ENCODE results near the gene SRRM5. TPM values are rescaled to one million over a fixed set of nuclear protein-coding genes. Genes with fewer than 3 reads are reported as not detected.

SRRM5 gene
- total RNA-seq, 1 experiment from 2014 or later: 0.70 TPM

GRCh38 chr19:43609872-43610271 lies 2.0 kb upstream of the SRRM5 start:
- Histone ChIP-seq H3K14ac (ENCODE audit: insufficient read depth, low read length) (no peak overlapping the region), H4K20me1 (ENCODE audit: control insufficient read depth, insufficient read depth, insufficient read length) (no peaks in the 10 kb centered on the region), H3K4me2 (ENCODE audit: insufficient read depth, insufficient read length, low read length) (no peak overlapping the region), H2BK15ac (ENCODE audit: low read depth, low read length) (no peak overlapping the region), H4K91ac (ENCODE audit: insufficient read length, low read depth, low read length) (no peak overlapping the region), H2BK20ac (ENCODE audit: low read depth, low read length, poor library complexity, severe bottlenecking) (no peak overlapping the region), H3T11ph (ENCODE audit: low read length) (no peak overlapping the region), H3K79me2 (ENCODE audit: insufficient read depth, low read length) (no peaks in the 10 kb centered on the region), H2BK12ac (ENCODE audit: insufficient read length, low read depth, low read length) (no peak overlapping the region), H3K56ac (ENCODE audit: insufficient read length, low read depth, low read length) (no peak overlapping the region), H3K23me2 (ENCODE audit: insufficient read length, low read depth, low read length, poor library complexity, severe bottlenecking) (no peaks in the 10 kb centered on the region), H2BK5ac (ENCODE audit: insufficient read length, low read length) (no peak overlapping the region), H3K9ac (ENCODE audit: extremely low read depth, insufficient read length, low read length) (no peak overlapping the region), H3K79me1 (ENCODE audit: insufficient read depth, low read depth, low read length, poor library complexity, severe bottlenecking) (no peaks in the 10 kb centered on the region), H3K4ac (ENCODE audit: low read depth, low read length) (no peak overlapping the region), H3K27me3 (ENCODE audit: insufficient read depth, low read length) (no peaks in the 10 kb centered on the region), H3K9me3 (ENCODE audit: control insufficient read depth, low read depth, low read length) (no peaks in the 10 kb centered on the region), H2AK5ac (ENCODE audit: insufficient read length, low read length) (no peak overlapping the region), H3K27ac (ENCODE audit: insufficient read length, low read depth, low read length) (no peak overlapping the region), H3K23ac (ENCODE audit: insufficient read length, low read depth, low read length) (no peak overlapping the region), H4K8ac (replicated peaks; ENCODE audit: insufficient read length, low read depth, low read length) (no peak overlapping the region), H2AFZ (ENCODE audit: low read length) (no peak overlapping the region), H3K4me1 (ENCODE audit: insufficient read depth, low read length) (no peaks in the 10 kb centered on the region), H4K5ac (ENCODE audit: insufficient read length, low read depth, low read length) (no peak overlapping the region), H2BK120ac (ENCODE audit: low read depth, low read length, poor library complexity, severe bottlenecking) (no peak overlapping the region), H3K18ac (ENCODE audit: insufficient read length, low read depth, low read length) (no peak overlapping the region)
- TF ChIP-seq, protein P1, sequence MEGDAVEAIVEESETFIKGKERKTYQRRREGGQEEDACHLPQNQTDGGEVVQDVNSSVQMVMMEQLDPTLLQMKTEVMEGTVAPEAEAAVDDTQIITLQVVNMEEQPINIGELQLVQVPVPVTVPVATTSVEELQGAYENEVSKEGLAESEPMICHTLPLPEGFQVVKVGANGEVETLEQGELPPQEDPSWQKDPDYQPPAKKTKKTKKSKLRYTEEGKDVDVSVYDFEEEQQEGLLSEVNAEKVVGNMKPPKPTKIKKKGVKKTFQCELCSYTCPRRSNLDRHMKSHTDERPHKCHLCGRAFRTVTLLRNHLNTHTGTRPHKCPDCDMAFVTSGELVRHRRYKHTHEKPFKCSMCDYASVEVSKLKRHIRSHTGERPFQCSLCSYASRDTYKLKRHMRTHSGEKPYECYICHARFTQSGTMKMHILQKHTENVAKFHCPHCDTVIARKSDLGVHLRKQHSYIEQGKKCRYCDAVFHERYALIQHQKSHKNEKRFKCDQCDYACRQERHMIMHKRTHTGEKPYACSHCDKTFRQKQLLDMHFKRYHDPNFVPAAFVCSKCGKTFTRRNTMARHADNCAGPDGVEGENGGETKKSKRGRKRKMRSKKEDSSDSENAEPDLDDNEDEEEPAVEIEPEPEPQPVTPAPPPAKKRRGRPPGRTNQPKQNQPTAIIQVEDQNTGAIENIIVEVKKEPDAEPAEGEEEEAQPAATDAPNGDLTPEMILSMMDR (conservative IDR thresholded peaks at IDR 0.05): no peak
- H3K4me3 Mint-ChIP-seq: no peak overlapping the region
- WGBS (ENCODE audit: extremely low coverage, insufficient read length, low lambda C conversion rate): no CpG with 5 or more reads among the region's 7 CpGs
- peaks cover 3% of the 10 kb centered on the region in 2 experiments; a peak in 4 of 5 replicates for H3K9me3 Mint-ChIP-seq
- H3K4me1 Mint-ChIP-seq: peaks cover 7 to 8% of the 10 kb centered on the region in 2 experiments
- DNase-seq: no peak
- no peaks in the 10 kb centered on the region; the same call in 1 of the 2 replicates for H3K27me3 Mint-ChIP-seq (ENCODE audit: low read depth)
- H3K36me3 Mint-ChIP-seq (ENCODE audit: insufficient read depth in 1 of 3, low read depth in 3 of 3): peaks cover 33 to 46% (median 42%) of the 10 kb centered on the region in 3 experiments
- H3K27ac Mint-ChIP-seq: peak overlapping the region in 2 of 3 experiments; percentile 18 to 87; a peak in 3 of 7 replicates
